SK-N-SH treated with all-trans-retinoic acid at 6 μM for 48 hours (cell line): Measurements from ENCODE around the gene SMARCA2.

Source experiments
- ARNTL ChIP-seq: fragments of 450-650 bp; formaldehyde crosslinking; IDR thresholded peaks from 2 replicates; pipeline ENCODE4 v1.5.0; 2020; ENCODE audit warnings: low read depth, mild to moderate bottlenecking, moderate library complexity, borderline replicate concordance
- BACH2 ChIP-seq: fragments of 250-450 bp; sonication (Bioruptor Pico); IDR thresholded peaks from 2 replicates; pipeline ENCODE4 v1.9.0; 2021; ENCODE audit warnings: mild to moderate bottlenecking, borderline replicate concordance
- CSDC2 ChIP-seq: fragments of 250-450 bp; sonication (Bioruptor Pico); IDR thresholded peaks from 2 replicates; pipeline ENCODE4 v1.5.0; 2020; ENCODE audit warnings: mild to moderate bottlenecking, moderate library complexity
- CSRNP3 ChIP-seq: fragments of 250-450 bp; sonication (Bioruptor Pico); IDR thresholded peaks from 2 replicates; pipeline ENCODE4 v1.5.1; 2021; ENCODE audit warnings: mild to moderate bottlenecking, moderate library complexity
- ISL1 ChIP-seq: fragments of 250-450 bp; sonication (Bioruptor Pico); IDR thresholded peaks from 2 replicates; pipeline ENCODE4 v2.1.2; 2022; ENCODE audit warnings: mild to moderate bottlenecking, moderate library complexity
- POU6F1 ChIP-seq: fragments of 250-450 bp; sonication (Bioruptor Pico); IDR thresholded peaks from 2 replicates; pipeline ENCODE4 v1.8.0; 2021; ENCODE audit warnings: low read depth, mild to moderate bottlenecking, moderate library complexity, borderline replicate concordance
- SNAI2 ChIP-seq: fragments of 250-450 bp; sonication (Bioruptor Pico); IDR thresholded peaks from 2 replicates; pipeline ENCODE4 v1.5.0; 2020; ENCODE audit warnings: mild to moderate bottlenecking, moderate library complexity
- TCF4 ChIP-seq: fragments of 250-450 bp; sonication (Bioruptor Pico); IDR thresholded peaks from 2 replicates; pipeline ENCODE4 v1.8.0; 2021; ENCODE audit warnings: mild to moderate bottlenecking, moderate library complexity, borderline replicate concordance
- ZFP3 ChIP-seq: fragments of 250-450 bp; sonication (Bioruptor Pico); IDR thresholded peaks from 2 replicates; pipeline ENCODE4 v1.5.0; 2020; ENCODE audit warnings: mild to moderate bottlenecking, moderate library complexity
- ZFP30 ChIP-seq: fragments of 450-650 bp; formaldehyde crosslinking; IDR thresholded peaks from 2 replicates; pipeline ENCODE4 v1.5.0; 2022; ENCODE audit warnings: mild to moderate bottlenecking, moderate library complexity
- ZNF565 ChIP-seq: fragments of 450-650 bp; formaldehyde crosslinking; conservative IDR thresholded peaks from 2 replicates; pipeline ENCODE4 v1.5.0; 2020; ENCODE audit warnings: low read depth, mild to moderate bottlenecking, moderate library complexity
- TF ChIP-seq, protein P1 (sequence below): fragments of 250-450 bp; sonication (Bioruptor Pico); IDR thresholded peaks from 2 replicates; pipeline ENCODE4 v1.5.1; 2020; ENCODE audit warnings: low read depth, mild to moderate bottlenecking, moderate library complexity
- TF ChIP-seq, protein P2 (sequence below): fragments of 250-450 bp; sonication (Bioruptor Pico); IDR thresholded peaks from 2 replicates; pipeline ENCODE4 v1.8.0; 2020; ENCODE audit warnings: mild to moderate bottlenecking, moderate library complexity, borderline replicate concordance

GRCh38 chr9:2050236-2050635, 35.1 kb downstream of the SMARCA2 start:
- TF ChIP-seq, protein P1, sequence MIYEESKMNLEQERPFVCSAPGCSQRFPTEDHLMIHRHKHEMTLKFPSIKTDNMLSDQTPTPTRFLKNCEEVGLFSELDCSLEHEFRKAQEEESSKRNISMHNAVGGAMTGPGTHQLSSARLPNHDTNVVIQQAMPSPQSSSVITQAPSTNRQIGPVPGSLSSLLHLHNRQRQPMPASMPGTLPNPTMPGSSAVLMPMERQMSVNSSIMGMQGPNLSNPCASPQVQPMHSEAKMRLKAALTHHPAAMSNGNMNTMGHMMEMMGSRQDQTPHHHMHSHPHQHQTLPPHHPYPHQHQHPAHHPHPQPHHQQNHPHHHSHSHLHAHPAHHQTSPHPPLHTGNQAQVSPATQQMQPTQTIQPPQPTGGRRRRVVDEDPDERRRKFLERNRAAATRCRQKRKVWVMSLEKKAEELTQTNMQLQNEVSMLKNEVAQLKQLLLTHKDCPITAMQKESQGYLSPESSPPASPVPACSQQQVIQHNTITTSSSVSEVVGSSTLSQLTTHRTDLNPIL (CRISPR knock-in tag): no peak
- TF ChIP-seq ZFP3 (no peak), SNAI2 (CRISPR knock-in tag) (no peak), ZNF565 (CRISPR knock-in tag) (no peak), ISL1 (CRISPR knock-in tag) (no peak), ARNTL (CRISPR knock-in tag) (no peak), CSRNP3 (no peak), ZFP30 (no peak), CSDC2 (CRISPR knock-in tag) (no peak), TCF4 (CRISPR knock-in tag) (no peak), POU6F1 (no peak), BACH2 (CRISPR knock-in tag) (no peak)
- TF ChIP-seq, protein P2, sequence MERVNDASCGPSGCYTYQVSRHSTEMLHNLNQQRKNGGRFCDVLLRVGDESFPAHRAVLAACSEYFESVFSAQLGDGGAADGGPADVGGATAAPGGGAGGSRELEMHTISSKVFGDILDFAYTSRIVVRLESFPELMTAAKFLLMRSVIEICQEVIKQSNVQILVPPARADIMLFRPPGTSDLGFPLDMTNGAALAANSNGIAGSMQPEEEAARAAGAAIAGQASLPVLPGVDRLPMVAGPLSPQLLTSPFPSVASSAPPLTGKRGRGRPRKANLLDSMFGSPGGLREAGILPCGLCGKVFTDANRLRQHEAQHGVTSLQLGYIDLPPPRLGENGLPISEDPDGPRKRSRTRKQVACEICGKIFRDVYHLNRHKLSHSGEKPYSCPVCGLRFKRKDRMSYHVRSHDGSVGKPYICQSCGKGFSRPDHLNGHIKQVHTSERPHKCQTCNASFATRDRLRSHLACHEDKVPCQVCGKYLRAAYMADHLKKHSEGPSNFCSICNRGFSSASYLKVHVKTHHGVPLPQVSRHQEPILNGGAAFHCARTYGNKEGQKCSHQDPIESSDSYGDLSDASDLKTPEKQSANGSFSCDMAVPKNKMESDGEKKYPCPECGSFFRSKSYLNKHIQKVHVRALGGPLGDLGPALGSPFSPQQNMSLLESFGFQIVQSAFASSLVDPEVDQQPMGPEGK (CRISPR knock-in tag): no peak
